Fibroblast of the conjunctiva (primary cell): Measurements from ENCODE around the gene NEK6.

Source experiments
- DNase-seq: peaks from one replicate; pipeline ENCODE4 v3.0.0-alpha.2; 2010; ENCODE audit warnings: low read depth

Gene NEK6

GRCh38 chr9:124296796-124297550, 39.2 kb downstream of the NEK6 start:
- DNase-seq, result no peak

- peak; percentile 92 for DNase-seq
Measured at GRCh38 chr9:124297551-124297901, 39.8 kb downstream of the NEK6 start.

- DNase-seq, result no peak
Measured at GRCh38 chr9:124297915-124298645, 40.3 kb downstream of the NEK6 start.

- no peak for DNase-seq
Measured at GRCh38 chr9:124298646-124299235, 41.0 kb downstream of the NEK6 start.

- DNase-seq, result no peak
Measured at GRCh38 chr9:124299515-124300090, 41.9 kb downstream of the NEK6 start.

GRCh38 chr9:124300312-124300711, 42.6 kb downstream of the NEK6 start:
- DNase-seq, result no peak

- DNase-seq, result no peak
Measured at GRCh38 chr9:124302921-124303320, 45.2 kb downstream of the NEK6 start.

- no peak for DNase-seq
Measured at GRCh38 chr9:124303762-124304161, 46.0 kb downstream of the NEK6 start.

GRCh38 chr9:124304285-124304684, 46.5 kb downstream of the NEK6 start:
- DNase-seq, result no peak

GRCh38 chr9:124306098-124306735, 48.5 kb downstream of the NEK6 start:
- DNase-seq, result peak; percentile 73

GRCh38 chr9:124307379-124308030, 49.8 kb downstream of the NEK6 start:
- DNase-seq, result no peak

- DNase-seq, result no peak
Measured at GRCh38 chr9:124308606-124309491, 51.1 kb downstream of the NEK6 start.

- DNase-seq, result peak; percentile 80
Measured at GRCh38 chr9:124309667-124310084, 51.9 kb downstream of the NEK6 start.

GRCh38 chr9:124311283-124311682, 53.5 kb downstream of the NEK6 start:
- DNase-seq, result no peak

- no peak for DNase-seq
Measured at GRCh38 chr9:124312290-124313265, 54.8 kb downstream of the NEK6 start.

GRCh38 chr9:124313940-124314339, 56.2 kb downstream of the NEK6 start:
- no peak for DNase-seq

GRCh38 chr9:124315882-124316281, 58.1 kb downstream of the NEK6 start:
- DNase-seq, result no peak

- peak; percentile 44 for DNase-seq
Measured at GRCh38 chr9:124320062-124320973, 62.6 kb downstream of the NEK6 start.
